GM12874 (cell line): ENCODE measurements around the gene CYP2D6.

ENCODE experiments used
- TF ChIP-seq, protein P1 (sequence below): IDR thresholded peaks from 2 replicates; pipeline ENCODE4 v1.5.1; 2011; ENCODE audit warnings: low read depth, mild to moderate bottlenecking, control low read depth, low read length, moderate library complexity; ENCODE audit not compliant: insufficient read depth

CYP2D6 gene

GRCh38 chr22:42145175-42145574, 14.6 kb upstream of the CYP2D6 start:
- TF ChIP-seq, protein P1, sequence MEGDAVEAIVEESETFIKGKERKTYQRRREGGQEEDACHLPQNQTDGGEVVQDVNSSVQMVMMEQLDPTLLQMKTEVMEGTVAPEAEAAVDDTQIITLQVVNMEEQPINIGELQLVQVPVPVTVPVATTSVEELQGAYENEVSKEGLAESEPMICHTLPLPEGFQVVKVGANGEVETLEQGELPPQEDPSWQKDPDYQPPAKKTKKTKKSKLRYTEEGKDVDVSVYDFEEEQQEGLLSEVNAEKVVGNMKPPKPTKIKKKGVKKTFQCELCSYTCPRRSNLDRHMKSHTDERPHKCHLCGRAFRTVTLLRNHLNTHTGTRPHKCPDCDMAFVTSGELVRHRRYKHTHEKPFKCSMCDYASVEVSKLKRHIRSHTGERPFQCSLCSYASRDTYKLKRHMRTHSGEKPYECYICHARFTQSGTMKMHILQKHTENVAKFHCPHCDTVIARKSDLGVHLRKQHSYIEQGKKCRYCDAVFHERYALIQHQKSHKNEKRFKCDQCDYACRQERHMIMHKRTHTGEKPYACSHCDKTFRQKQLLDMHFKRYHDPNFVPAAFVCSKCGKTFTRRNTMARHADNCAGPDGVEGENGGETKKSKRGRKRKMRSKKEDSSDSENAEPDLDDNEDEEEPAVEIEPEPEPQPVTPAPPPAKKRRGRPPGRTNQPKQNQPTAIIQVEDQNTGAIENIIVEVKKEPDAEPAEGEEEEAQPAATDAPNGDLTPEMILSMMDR = no peak

GRCh38 chr22:42142771-42143461, 12.3 kb upstream of the CYP2D6 start:
- TF ChIP-seq, protein P1 = no peak

GRCh38 chr22:42138972-42139371, 8.4 kb upstream of the CYP2D6 start:
- TF ChIP-seq, protein P1 = no peak

- TF ChIP-seq, protein P1 = no peak
These were observed 7.6 kb upstream of the CYP2D6 start for GRCh38 chr22:42138122-42138770.

GRCh38 chr22:42134100-42135020, 3.8 kb upstream of the CYP2D6 start:
- TF ChIP-seq, protein P1 = no peak

GRCh38 chr22:42132457-42132856, 1.8 kb upstream of the CYP2D6 start:
- TF ChIP-seq, protein P1 = no peak

GRCh38 chr22:42131562-42131961, 952 bp upstream of the CYP2D6 start:
- TF ChIP-seq, protein P1 = no peak
